GM18858 (cell line): ENCODE results near the gene KLHL10.
"Not testable (repeated sequence)": the region's sequence is repeated elsewhere in the genome, so short reads cannot be mapped to it uniquely, and the experiment has no call there.

Experiments used
- ATAC-seq: cut with Tn5 transposase; IDR thresholded peaks from one replicate; pipeline ENCODE4 v1.9.1; 2021; ENCODE audit not compliant: unreplicated experiment

The KLHL10 gene

DNA sequence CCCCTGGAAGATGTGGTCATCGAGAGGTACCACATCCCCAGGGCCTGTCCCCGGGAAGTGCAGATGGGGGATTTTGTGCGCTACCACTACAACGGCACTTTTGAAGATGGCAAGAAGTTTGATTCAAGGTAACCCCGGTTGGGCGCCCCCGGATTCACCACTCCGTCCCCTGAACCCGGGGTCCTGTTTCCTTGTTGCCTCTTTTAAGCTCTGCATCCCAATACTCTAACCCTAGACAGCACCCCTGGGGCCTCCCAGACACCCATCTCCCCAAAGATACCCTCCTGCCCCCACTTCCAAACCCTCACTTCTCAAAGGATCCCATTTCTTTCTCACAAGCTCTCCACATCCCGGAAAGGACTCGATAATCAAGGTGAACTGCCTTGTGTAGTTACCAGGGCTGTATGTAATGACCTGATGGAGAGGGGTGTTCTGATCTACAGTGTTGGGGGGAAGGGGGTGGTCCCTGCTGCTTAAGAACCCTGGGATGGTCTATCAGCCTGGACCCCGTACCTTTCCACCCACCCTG is 24.4 kb upstream of the KLHL10 start:
- no peak for ATAC-seq

DNA sequence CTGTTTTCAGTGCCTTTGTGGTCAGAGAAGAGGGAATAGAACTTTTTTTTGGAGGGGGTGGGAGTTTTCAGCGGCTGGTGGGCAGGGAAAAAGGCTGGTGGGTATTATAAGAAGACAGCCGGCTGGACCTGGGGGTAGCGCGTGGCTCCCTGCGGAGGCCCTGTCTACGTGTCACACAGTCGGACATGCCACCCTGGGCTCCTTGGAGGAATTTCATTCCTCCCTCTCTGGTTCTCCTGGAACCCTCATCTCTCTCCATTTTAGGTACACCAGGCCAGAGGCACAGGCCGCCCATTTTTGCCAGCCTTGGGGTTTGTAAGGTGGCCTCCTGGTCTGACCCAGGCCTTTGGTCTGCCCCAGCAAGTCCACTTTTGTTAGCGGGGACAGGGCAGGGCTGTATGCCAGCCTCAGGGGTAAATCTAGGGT is 23.9 kb upstream of the KLHL10 start:
- no peak for ATAC-seq

- no peak for ATAC-seq
Observed at GRCh38 chr17:41814195-41814594, 23.4 kb upstream of the KLHL10 start.

- ATAC-seq = no peak
Observed at GRCh38 chr17:41816637-41817320, 20.8 kb upstream of the KLHL10 start.

DNA sequence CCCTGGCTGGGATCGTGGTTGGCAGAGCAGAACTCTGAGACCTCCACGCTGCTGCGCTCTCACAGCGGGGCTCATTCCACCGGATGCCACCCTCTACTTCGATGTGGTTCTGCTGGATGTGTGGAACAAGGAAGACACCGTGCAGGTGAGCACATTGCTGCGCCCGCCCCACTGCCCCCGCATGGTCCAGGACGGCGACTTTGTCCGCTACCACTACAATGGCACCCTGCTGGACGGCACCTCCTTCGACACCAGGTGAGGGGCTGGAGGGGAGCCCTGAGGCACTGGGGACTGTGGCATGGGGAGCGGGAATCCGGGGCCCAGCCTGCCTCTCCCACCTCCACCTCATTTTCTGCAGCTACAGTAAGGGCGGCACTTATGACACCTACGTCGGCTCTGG is 19.6 kb upstream of the KLHL10 start:
- ATAC-seq = no peak

DNA sequence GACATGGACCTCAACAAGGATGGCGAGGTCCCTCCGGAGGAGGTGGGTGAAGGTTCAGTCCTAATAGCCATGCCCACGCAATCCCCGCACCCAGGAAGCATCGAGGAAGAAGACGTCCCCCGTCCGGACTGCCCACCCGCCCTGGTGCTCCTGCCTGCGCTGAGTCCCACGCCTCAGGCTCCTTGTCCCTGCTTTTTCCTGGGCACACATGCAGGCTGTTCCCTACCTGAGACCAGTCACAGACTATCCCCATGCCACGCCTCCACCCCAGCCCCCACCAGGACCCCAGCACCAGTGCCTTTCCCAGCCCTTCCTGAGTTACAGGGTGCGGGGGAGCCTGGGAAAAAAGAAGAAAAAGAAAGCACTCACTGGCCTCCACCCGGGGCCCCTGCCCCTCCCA is 15.8 kb upstream of the KLHL10 start:
- no peak for ATAC-seq

- ATAC-seq = no peak
Observed at GRCh38 chr17:41822216-41823140, 15.1 kb upstream of the KLHL10 start.

DNA sequence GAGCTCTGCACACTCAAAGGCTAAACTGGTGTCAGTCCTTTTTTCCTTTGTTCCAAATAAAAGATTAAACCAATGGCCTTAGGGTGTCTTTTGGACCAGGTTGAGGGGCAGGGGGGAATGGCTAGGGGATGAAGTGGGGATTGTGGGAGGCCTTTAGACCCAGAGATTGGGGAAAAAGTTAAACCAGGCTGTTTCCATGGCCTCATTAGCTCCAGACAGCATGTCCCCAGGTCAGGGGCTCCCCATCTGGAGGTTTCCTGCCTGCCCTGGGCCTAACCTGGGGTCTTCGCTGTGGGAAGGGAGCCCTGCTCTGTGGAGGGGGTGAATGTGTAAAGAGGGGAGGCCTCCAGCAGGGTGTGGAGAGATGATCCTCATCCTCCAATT is 14.5 kb upstream of the KLHL10 start:
- ATAC-seq = no peak

DNA sequence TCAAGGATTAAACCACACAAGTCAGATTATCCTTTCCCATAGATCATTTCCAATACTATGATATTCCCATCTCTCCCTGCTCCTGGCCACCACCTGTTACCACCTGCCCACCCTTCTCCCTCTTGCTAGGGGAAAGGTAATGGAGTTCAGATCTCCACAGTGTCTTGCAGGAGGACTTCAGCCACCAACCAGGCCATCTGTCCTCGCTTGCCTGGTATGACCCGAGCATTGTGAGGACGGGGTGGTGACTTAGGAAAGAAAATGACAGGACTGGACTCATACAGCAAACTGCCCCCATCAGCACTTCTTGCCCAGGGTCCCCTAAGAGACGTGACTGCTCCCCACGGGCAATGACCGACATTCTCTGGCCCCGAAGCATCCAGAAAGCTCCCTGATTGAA is 14.0 kb upstream of the KLHL10 start:
- no peak for ATAC-seq

DNA sequence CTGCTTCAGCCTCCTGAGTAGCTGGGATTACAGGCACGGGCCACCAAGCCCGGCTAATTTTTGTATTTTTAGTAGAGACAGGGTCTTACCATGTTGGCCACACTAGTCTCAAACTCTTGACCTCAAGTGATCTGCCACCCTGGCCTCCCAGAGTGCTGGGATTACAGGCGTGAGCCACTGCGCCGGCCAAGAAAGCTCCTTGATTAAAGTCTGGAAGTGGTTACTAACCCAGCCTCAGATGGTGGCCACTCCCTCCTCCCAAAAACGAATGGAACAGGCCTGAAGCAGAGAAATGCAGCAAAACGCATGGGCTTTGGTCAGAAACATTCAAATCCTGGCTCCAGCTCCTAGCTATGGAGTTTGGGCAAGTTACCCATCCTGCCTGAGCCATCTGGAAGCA is 13.5 kb upstream of the KLHL10 start:
- no peak for ATAC-seq

- ATAC-seq = no peak
Observed at GRCh38 chr17:41825175-41825845, 12.3 kb upstream of the KLHL10 start.

DNA sequence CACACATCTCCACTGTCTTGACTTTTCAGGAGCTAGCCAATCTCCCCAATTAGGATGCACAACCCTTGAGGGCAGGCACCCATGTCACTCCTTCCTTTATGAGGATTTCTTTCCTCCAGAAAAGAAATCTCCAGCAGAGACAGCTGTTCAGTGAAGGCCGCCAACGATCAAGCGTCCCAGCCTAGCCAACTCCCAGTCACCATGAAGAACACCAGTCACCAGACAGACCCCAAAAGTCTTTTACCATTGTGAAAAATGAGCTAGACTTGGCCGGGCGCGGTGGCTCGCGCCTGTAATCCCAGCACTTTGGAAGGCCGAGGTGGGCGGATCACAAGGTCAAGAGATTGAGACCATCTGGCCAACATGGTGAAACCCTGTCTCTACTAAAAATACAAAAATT is 7.7 kb upstream of the KLHL10 start:
- ATAC-seq = not testable (repeated sequence)

GRCh38 chr17:41835214-41835799 is 2.3 kb upstream of the KLHL10 start:
- ATAC-seq = no peak

GRCh38 chr17:41835800-41836549 is 1.6 kb upstream of the KLHL10 start, which contains the start of gene NT5C3B:
Gene NT5C3B, minus strand, starts transcription at chr17:41836232. Its CDS starts 39 bp downstream, at chr17:41836193.
- no peak for ATAC-seq

GRCh38 chr17:41836550-41837196 is 952 bp upstream of the KLHL10 start:
- no peak for ATAC-seq

- ATAC-seq = not testable (repeated sequence)
Observed at GRCh38 chr17:41839448-41839847, 1.8 kb downstream of the KLHL10 start.

DNA sequence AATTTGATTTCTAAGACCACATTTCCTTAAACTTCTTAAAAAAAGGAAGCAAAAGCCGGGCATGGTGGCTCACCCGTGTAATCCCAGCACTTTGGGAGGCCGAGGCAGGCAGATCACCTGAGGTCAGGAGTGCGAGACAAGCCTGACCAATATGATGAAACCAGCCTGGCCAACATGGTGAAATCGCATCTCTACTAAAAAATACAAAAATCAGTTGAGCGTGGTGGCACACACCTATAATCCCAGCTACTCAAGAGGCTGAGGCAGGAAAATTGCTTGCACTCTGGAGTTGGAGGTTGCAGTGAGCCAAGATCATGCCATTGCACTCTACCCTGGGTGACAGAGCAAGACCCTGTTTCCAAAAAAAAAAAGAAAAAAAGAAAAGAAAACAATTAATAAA is 3.2 kb downstream of the KLHL10 start:
- not testable (repeated sequence) for ATAC-seq

- ATAC-seq = no peak
Observed at GRCh38 chr17:41844971-41845370, 7.3 kb downstream of the KLHL10 start.

DNA sequence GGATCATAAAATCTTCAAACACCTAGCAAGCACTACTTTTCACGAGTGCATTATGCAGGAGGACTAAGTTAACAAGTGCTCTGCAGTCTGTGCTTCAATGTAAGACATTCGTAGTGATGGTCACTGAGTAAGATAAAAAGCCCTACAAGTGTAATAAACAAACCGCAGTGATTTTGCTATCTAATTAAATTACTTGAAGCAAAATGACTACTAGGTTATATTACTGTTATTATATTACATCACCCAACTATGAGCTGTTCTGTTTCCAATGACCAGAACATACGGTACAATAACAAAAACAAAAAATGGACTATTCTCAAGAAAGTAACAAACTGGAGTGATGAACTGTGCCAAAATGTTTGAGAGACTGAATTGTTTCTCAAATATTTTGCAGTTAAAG is 11.2 kb downstream of the KLHL10 start:
- ATAC-seq = no peak
